Hepatocyte (in vitro differentiated cells): Measurements from ENCODE around the gene SFXN1. TPM values are rescaled to one million over a fixed set of nuclear protein-coding genes. Genes with fewer than 3 reads are reported as not detected.

Experiments
- DNase-seq: peaks from one replicate; pipeline ENCODE4 v3.0.0-alpha.2; 2016; ENCODE audit warnings: low spot score
- H2AFZ ChIP-seq: fragments of 200-600 bp; sonication (generic); 2 replicates; pipeline ENCODE4 v1.6.0; 2016; ENCODE audit warnings: antibody characterized with exemption, mild to moderate bottlenecking
- H3K27ac ChIP-seq: fragments of 200-600 bp; sonication (generic); 2 replicates; pipeline ENCODE4 v1.5.1; 2016; ENCODE audit warnings: mild to moderate bottlenecking
- H3K27me3 ChIP-seq: fragments of 200-600 bp; sonication (generic); 2 replicates; pipeline ENCODE4 v1.6.1; 2016
- H3K36me3 ChIP-seq: fragments of 200-600 bp; sonication (generic); replicated peaks from 2 replicates; pipeline ENCODE4 v1.5.1; 2016; ENCODE audit warnings: low read depth; ENCODE audit not compliant: insufficient read depth
- H3K4me1 ChIP-seq: fragments of 200-600 bp; sonication (generic); 2 replicates; pipeline ENCODE4 v1.5.1; 2016; ENCODE audit warnings: mild to moderate bottlenecking, moderate library complexity; ENCODE audit not compliant: insufficient read depth
- H3K4me2 ChIP-seq: fragments of 200-600 bp; sonication (generic); 2 replicates; pipeline ENCODE4 v1.6.0; 2016
- H3K4me3 ChIP-seq: fragments of 200-600 bp; sonication (generic); 2 replicates; pipeline ENCODE4 v1.5.1; 2016; ENCODE audit warnings: mild to moderate bottlenecking
- H3K79me2 ChIP-seq: fragments of 200-600 bp; sonication (generic); 2 replicates; pipeline ENCODE4 v1.6.0; 2017; ENCODE audit warnings: mild to moderate bottlenecking
- H3K9me2 ChIP-seq: fragments of 200-600 bp; sonication (generic); replicated peaks from 2 replicates; pipeline ENCODE4 v1.6.0; 2017; ENCODE audit warnings: mild to moderate bottlenecking; ENCODE audit not compliant: insufficient read depth
- H3K9me3 ChIP-seq: fragments of 200-600 bp; sonication (generic); 2 replicates; pipeline ENCODE4 v1.5.1; 2016; ENCODE audit warnings: low read depth, mild to moderate bottlenecking
- H4K20me1 ChIP-seq: fragments of 200-600 bp; sonication (generic); 2 replicates; pipeline ENCODE4 v1.6.0; 2016; ENCODE audit warnings: mild to moderate bottlenecking; ENCODE audit not compliant: insufficient read depth, poor library complexity, severe bottlenecking
- EZH2 ChIP-seq: fragments of 200-600 bp; sonication (generic); IDR thresholded peaks from 2 replicates; pipeline ENCODE4 v1.6.1; 2016; ENCODE audit warnings: antibody characterized with exemption, mild to moderate bottlenecking, borderline replicate concordance
- EZH2phosphoT487 ChIP-seq: fragments of 200-600 bp; sonication (generic); IDR thresholded peaks from one replicate; pipeline ENCODE4 v1.6.1; 2018; ENCODE audit warnings: antibody characterized with exemption, mild to moderate bottlenecking, low read depth, moderate library complexity; ENCODE audit not compliant: unreplicated experiment, severe bottlenecking
- WGBS: methylation state at CpG from one replicate; pipeline ENCODE4 v1.1.6; 2016; ENCODE audit warnings: low lambda C conversion rate; ENCODE audit errors: missing lambda C conversion rate; 5-methylcytosine and 5-hydroxymethylcytosine counted together
- polyA plus RNA-seq: library from polyadenylated mRNA; unstranded; fragments of >200 nt; fragmentation: Nextera tagmentation; extraction: Ambion mirVana; gene quantifications from 2 replicates; pipeline ENCODE4 v1.2.1, GENCODE V29; 2016
- total RNA-seq: library from RNA; depleted of rRNA; stranded (reverse); fragments of >200 nt; gene quantifications from 2 replicates; pipeline ENCODE4 v1.2.3, GENCODE V29; 2014
- TF ChIP-seq, protein P1 (sequence below): fragments of 200-600 bp; sonication (generic); IDR thresholded peaks from 2 replicates; pipeline ENCODE4 v1.5.1; 2016; ENCODE audit warnings: antibody characterized with exemption, mild to moderate bottlenecking; ENCODE audit not compliant: poor library complexity

Gene SFXN1
- total and polyA plus RNA-seq, 2 experiments from 2014 or later, result 57.0 to 110 TPM

DNA sequence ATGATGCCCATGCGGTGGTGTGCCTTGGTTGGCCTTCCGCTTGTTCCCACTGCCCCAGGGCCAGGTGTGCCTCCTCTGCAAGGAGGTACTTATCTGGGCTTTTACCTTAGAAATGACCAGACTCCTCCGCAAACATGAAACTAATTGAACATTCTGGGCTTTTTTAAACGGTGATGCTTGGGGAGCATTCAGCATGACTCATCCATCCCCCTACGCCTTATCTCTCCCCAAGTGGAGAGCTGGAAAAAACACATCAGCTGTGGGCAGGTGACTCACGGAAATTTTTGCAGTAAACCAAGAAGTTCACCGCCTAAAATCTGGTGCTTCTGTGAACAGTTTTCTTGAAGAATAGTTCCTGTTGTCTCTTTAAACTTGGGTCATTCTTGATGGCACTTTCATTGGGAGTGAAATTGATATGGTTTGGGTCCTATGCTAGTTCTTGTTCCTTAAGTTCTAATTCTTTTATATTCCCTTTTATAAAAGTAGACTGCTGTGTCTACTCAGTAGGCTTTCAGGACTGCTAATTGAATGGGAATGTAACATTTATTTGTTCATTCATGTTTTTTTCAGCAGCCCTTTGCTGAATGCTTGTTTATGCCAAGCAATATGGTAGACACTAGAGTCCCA is 39.6 kb downstream of the SFXN1 start:
- H3K36me3 ChIP-seq, result peaks cover 10% of the 10 kb centered on the region
- no peak overlapping the region for H2AFZ ChIP-seq
- no peaks in the 10 kb centered on the region for H4K20me1 ChIP-seq
- no peak overlapping the region for H3K27ac ChIP-seq
- H3K27me3 ChIP-seq, result no peaks in the 10 kb centered on the region
- H3K4me3 ChIP-seq, result no peak overlapping the region
- H3K4me2 ChIP-seq, result no peak overlapping the region
- H3K79me2 ChIP-seq, result no peaks in the 10 kb centered on the region
- 74% methylated on average over 7 of the region's 7 CpGs for WGBS
- no peaks in the 10 kb centered on the region for H3K4me1 ChIP-seq
- peak; percentile 33 for DNase-seq
- no peaks in the 10 kb centered on the region for H3K9me2 ChIP-seq
- no peaks in the 10 kb centered on the region for H3K9me3 ChIP-seq
- no peak for TF ChIP-seq EZH2phosphoT487
- TF ChIP-seq EZH2, result no peak
- TF ChIP-seq, protein P1, sequence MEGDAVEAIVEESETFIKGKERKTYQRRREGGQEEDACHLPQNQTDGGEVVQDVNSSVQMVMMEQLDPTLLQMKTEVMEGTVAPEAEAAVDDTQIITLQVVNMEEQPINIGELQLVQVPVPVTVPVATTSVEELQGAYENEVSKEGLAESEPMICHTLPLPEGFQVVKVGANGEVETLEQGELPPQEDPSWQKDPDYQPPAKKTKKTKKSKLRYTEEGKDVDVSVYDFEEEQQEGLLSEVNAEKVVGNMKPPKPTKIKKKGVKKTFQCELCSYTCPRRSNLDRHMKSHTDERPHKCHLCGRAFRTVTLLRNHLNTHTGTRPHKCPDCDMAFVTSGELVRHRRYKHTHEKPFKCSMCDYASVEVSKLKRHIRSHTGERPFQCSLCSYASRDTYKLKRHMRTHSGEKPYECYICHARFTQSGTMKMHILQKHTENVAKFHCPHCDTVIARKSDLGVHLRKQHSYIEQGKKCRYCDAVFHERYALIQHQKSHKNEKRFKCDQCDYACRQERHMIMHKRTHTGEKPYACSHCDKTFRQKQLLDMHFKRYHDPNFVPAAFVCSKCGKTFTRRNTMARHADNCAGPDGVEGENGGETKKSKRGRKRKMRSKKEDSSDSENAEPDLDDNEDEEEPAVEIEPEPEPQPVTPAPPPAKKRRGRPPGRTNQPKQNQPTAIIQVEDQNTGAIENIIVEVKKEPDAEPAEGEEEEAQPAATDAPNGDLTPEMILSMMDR, result no peak

DNA sequence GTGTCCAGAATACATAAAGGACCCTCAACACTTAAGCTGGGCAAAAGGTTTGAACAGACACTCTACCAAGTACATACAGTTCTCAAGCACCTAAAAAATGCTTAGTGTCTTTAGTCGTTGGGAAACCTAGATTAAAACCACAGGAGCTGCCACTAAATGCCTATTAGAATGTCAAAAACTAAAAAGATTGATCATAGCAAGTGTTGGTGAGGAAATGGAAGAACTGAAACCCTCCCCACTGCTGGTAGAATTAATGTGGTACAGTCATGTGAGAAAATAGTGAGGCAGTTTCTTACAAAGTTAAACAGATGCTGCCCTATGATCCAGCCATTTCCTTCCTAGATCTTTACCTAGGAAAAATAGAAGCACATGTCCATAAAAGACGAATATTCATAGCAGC is 40.6 kb downstream of the SFXN1 start:
- Histone ChIP-seq H2AFZ (no peak overlapping the region), H3K27ac (no peak overlapping the region), H3K27me3 (no peaks in the 10 kb centered on the region), H3K9me2 (no peaks in the 10 kb centered on the region), H3K4me1 (no peaks in the 10 kb centered on the region), H3K9me3 (no peaks in the 10 kb centered on the region), H3K79me2 (no peaks in the 10 kb centered on the region), H3K4me3 (no peak overlapping the region), H4K20me1 (no peaks in the 10 kb centered on the region), H3K4me2 (no peak overlapping the region), H3K36me3 (peaks cover 10% of the 10 kb centered on the region)
- TF ChIP-seq EZH2phosphoT487, result no peak
- no peak for TF ChIP-seq EZH2
- TF ChIP-seq, protein P1, result no peak
- 87% methylated on average over 2 of the region's 2 CpGs for WGBS
- DNase-seq, result no peak

DNA sequence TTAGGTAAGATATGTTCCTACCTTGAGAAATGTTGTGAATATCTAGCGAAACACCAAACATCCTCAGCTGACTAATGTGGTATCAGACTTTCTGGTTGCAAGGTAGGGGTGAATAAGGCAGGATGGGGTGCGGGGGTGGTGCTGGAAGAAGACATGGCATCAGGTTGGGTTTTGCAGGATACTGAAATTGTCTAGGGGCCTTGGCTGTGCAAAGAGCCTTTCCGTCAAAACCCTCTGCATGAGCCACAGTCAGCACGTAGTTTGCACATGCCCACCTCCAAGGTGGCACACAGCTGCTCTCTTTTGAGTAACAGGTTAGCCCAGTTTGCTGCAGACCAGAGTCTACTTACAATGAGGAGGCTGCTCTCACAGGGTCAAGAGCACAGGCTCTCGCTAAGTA is 42.0 kb downstream of the SFXN1 start:
- peaks cover 10% of the 10 kb centered on the region for H3K36me3 ChIP-seq
- WGBS, result 92% methylated on average over 5 of the region's 5 CpGs
- no peak overlapping the region for H3K27ac ChIP-seq
- TF ChIP-seq, protein P1, result no peak
- no peak for TF ChIP-seq EZH2phosphoT487
- no peak for TF ChIP-seq EZH2
- H3K9me3 ChIP-seq, result no peaks in the 10 kb centered on the region
- no peak overlapping the region for H2AFZ ChIP-seq
- H4K20me1 ChIP-seq, result no peaks in the 10 kb centered on the region
- H3K79me2 ChIP-seq, result no peaks in the 10 kb centered on the region
- DNase-seq, result no peak
- no peak overlapping the region for H3K4me3 ChIP-seq
- no peaks in the 10 kb centered on the region for H3K4me1 ChIP-seq
- H3K9me2 ChIP-seq, result no peaks in the 10 kb centered on the region
- no peaks in the 10 kb centered on the region for H3K27me3 ChIP-seq
- H3K4me2 ChIP-seq, result no peak overlapping the region

DNA sequence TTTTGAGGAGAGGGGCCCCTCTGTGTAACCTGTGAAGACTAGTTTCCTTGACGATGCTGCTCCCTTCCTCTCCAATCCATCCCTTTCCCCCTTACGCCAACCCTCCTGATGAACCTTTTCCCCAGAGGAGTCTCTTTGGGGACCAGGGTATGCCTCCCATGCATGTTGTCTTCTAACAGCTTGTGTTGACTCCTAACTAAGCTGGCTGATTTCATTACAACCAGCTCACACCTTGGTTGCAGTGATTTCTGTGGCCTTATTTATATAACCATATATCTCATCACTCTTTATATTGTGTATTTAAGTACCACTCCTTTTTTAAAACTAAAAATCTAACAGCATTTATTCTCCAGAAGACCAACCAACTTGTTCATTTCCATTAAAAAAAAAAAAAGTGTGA is 42.5 kb downstream of the SFXN1 start:
- no peaks in the 10 kb centered on the region for H3K9me2 ChIP-seq
- H3K4me2 ChIP-seq, result no peak overlapping the region
- no peaks in the 10 kb centered on the region for H4K20me1 ChIP-seq
- TF ChIP-seq EZH2phosphoT487, result no peak
- TF ChIP-seq, protein P1, result no peak
- TF ChIP-seq EZH2, result no peak
- no peaks in the 10 kb centered on the region for H3K79me2 ChIP-seq
- H3K27ac ChIP-seq, result no peak overlapping the region
- peaks cover 10% of the 10 kb centered on the region for H3K36me3 ChIP-seq
- H3K27me3 ChIP-seq, result no peaks in the 10 kb centered on the region
- 96% methylated on average over 2 of the region's 2 CpGs for WGBS
- no peak overlapping the region for H2AFZ ChIP-seq
- H3K4me3 ChIP-seq, result no peak overlapping the region
- no peak for DNase-seq
- H3K9me3 ChIP-seq, result no peaks in the 10 kb centered on the region
- H3K4me1 ChIP-seq, result no peaks in the 10 kb centered on the region
